HEK293T (cell line): ENCODE measurements around the gene ARMH3.

Experiments used
- ARNT ChIP-seq: fragments of 450-650 bp; IDR thresholded peaks from 2 replicates; pipeline ENCODE4 v1.6.1; 2017; ENCODE audit warnings: mild to moderate bottlenecking
- ELF4 ChIP-seq: fragments of 450-650 bp; IDR thresholded peaks from 2 replicates; pipeline ENCODE4 v1.6.1; 2017; ENCODE audit warnings: antibody characterized with exemption
- FOXM1 ChIP-seq: fragments of 450-650 bp; IDR thresholded peaks from 2 replicates; pipeline ENCODE4 v1.6.1; 2017; ENCODE audit warnings: mild to moderate bottlenecking, borderline replicate concordance
- L3MBTL2 ChIP-seq: fragments of 450-650 bp; conservative IDR thresholded peaks from 2 replicates; pipeline ENCODE4 v1.6.1; 2016; ENCODE audit warnings: mild to moderate bottlenecking
- SP1 ChIP-seq: fragments of 450-650 bp; IDR thresholded peaks from 2 replicates; pipeline ENCODE4 v1.6.1; 2017
- ZNF384 ChIP-seq: fragments of 450-650 bp; IDR thresholded peaks from 2 replicates; pipeline ENCODE4 v1.6.1; 2016

DNA sequence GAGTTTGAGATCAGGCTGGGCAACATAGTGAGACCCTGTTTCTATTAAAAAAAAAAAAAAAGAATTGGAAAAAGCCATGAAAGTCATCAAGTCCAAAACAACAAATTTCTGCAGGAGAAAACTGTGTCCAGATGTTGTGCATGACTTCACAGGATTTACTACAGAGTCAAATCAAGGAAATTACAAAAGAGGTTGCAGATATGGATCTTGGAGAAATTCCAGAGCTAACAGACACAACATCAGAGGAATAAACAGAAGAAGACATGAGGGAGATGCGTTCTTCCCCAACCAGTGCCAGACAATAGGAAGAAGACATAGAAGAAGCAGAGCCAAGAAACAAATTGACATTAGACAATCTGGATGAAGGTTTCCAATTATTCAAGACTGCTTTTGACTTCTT is 188.0 kb downstream of the ARMH3 start:
- TF ChIP-seq L3MBTL2 (no peak), ARNT (no peak), SP1 (no peak), FOXM1 (no peak), ZNF384 (no peak), ELF4 (no peak)
